K562 (cell line): Measurements from ENCODE around the gene SCT. TPM values are rescaled to one million over a fixed set of nuclear protein-coding genes. Genes with fewer than 3 reads are reported as not detected.

ENCODE experiments used
- BRCA1 ChIP-seq, 2 experiments: fragments of 450-650 bp in 1 of 2; sonication (generic) in 1 of 2; formaldehyde crosslinking in 1 of 2; IDR thresholded peaks; 2 replicates each; pipeline versions ENCODE4 v1.5.0 to v1.6.1; 2017 to 2020; ENCODE audit warnings: mild to moderate bottlenecking in 1 of 2, missing genetic modification reagents in 1 of 2
- CEBPB ChIP-seq: fragments of 450-650 bp; IDR thresholded peaks from 2 replicates; pipeline ENCODE4 v1.6.1; 2016; ENCODE audit warnings: missing genetic modification characterization, missing compliant biosample characterization
- DACH1 ChIP-seq: fragments of 450-650 bp; IDR thresholded peaks from 2 replicates; pipeline ENCODE4 v1.6.1; 2018; ENCODE audit not compliant: partially characterized antibody
- E2F3 ChIP-seq: fragments of 250-450 bp; sonication (Bioruptor Pico); IDR thresholded peaks from 2 replicates; pipeline ENCODE4 v1.4.0; 2020; ENCODE audit warnings: mild to moderate bottlenecking
- ILF3 ChIP-seq: fragments of 450-650 bp; IDR thresholded peaks from 2 replicates; pipeline ENCODE4 v1.6.1; 2018; ENCODE audit warnings: antibody characterized with exemption, mild to moderate bottlenecking, moderate library complexity, borderline replicate concordance
- MYC ChIP-seq, 2 experiments: fragments of 250-450 bp in 1 of 2; sonication (Bioruptor Pico) in 1 of 2; IDR thresholded peaks; 2 replicates each; pipeline versions ENCODE4 v1.5.1 to v1.6.1; 2012 to 2021; ENCODE audit warnings: low read depth in 2 of 2, borderline replicate concordance in 1 of 2, improper control_type of control experiment in 1 of 2, low read length in 1 of 2, mild to moderate bottlenecking in 1 of 2, moderate library complexity in 1 of 2
- NCOA1 ChIP-seq: fragments of 450-650 bp; IDR thresholded peaks from 2 replicates; pipeline ENCODE4 v1.6.1; 2016; ENCODE audit warnings: low read depth
- NCOA4 ChIP-seq: fragments of 450-650 bp; IDR thresholded peaks from 2 replicates; pipeline ENCODE4 v1.6.1; 2018; ENCODE audit warnings: mild to moderate bottlenecking; ENCODE audit not compliant: partially characterized antibody
- RBM34 ChIP-seq: fragments of 200-400 bp; formaldehyde crosslinking; IDR thresholded peaks from 2 replicates; pipeline ENCODE4 v1.6.1; 2018; ENCODE audit warnings: low read length, borderline replicate concordance; ENCODE audit not compliant: insufficient read depth
- RFX7 ChIP-seq: fragments of 250-450 bp; sonication (Bioruptor Pico); IDR thresholded peaks from 2 replicates; pipeline ENCODE4 v1.5.1; 2021; ENCODE audit warnings: mild to moderate bottlenecking
- ZNF282 ChIP-seq: sonication (generic); formaldehyde crosslinking; IDR thresholded peaks from 2 replicates; pipeline ENCODE4 v1.8.1; 2023; ENCODE audit warnings: missing genetic modification reagents
- ZNF561 ChIP-seq: fragments of 450-650 bp; formaldehyde crosslinking; conservative IDR thresholded peaks from 2 replicates; pipeline ENCODE4 v1.4.0; 2020; ENCODE audit warnings: mild to moderate bottlenecking, moderate library complexity
- ZNF764 ChIP-seq: fragments of 250-450 bp; sonication (Bioruptor Pico); IDR thresholded peaks from 2 replicates; pipeline ENCODE4 v1.4.0; 2020; ENCODE audit warnings: low read depth, mild to moderate bottlenecking, moderate library complexity
- polyA plus RNA-seq, 8 experiments: library from polyadenylated mRNA; depleted of rRNA in 4 of 8; stranded (reverse) in 5 of 8; unstranded in 3 of 8; fragments of >200 nt; fragmentation: Nextera tagmentation in 2 of 8; fragmentation: Illumina TruSeq in 1 of 8; extraction: Ambion mirVana in 2 of 8; extraction: Trizol in 1 of 8; gene quantifications; 2 replicates each; pipeline versions ENCODE4 v1.2.1 to v1.2.3, GENCODE V29; 2011 to 2014; ENCODE audit warnings: inconsistent platforms in 1 of 8, missing spikeins in 1 of 8
- total RNA-seq, 7 experiments: library from RNA; depleted of rRNA in 6 of 7; stranded (reverse); fragments of >200 nt in 6 of 7; fragmentation: Illumina TruSeq in 2 of 7; extraction: Trizol in 2 of 7; gene quantifications; 2 replicates each; pipeline versions ENCODE4 v1.2.1 to v1.2.3, GENCODE V29; 2011 to 2021; ENCODE audit warnings: low replicate concordance in 1 of 7
- TF ChIP-seq, protein P1 (sequence below), 2 experiments: fragments of 450-650 bp in 1 of 2; IDR thresholded peaks; 2 replicates each; pipeline ENCODE4 v1.6.1; 2011 to 2017; ENCODE audit warnings: low read depth in 2 of 2, antibody characterized with exemption in 1 of 2, borderline replicate concordance in 1 of 2, low read length in 1 of 2, mild to moderate bottlenecking in 1 of 2, mixed read lengths in 1 of 2; ENCODE audit not compliant: control insufficient read depth in 1 of 2
- TF ChIP-seq, protein P2 (sequence below), 2 experiments: IDR thresholded peaks; 2 replicates each; pipeline ENCODE4 v1.6.1; 2012; ENCODE audit warnings: improper control_type of control experiment in 2 of 2, low read depth in 2 of 2, low read length in 2 of 2, borderline replicate concordance in 1 of 2
- TF ChIP-seq, protein P3 (sequence below): fragments of 450-650 bp; IDR thresholded peaks from 2 replicates; pipeline ENCODE4 v1.6.1; 2016; ENCODE audit warnings: mild to moderate bottlenecking
- TF ChIP-seq, protein P4 (sequence below): fragments of 250-450 bp; sonication (Bioruptor Pico); IDR thresholded peaks from 2 replicates; pipeline ENCODE4 v1.8.0; 2022; ENCODE audit warnings: inconsistent platforms, mild to moderate bottlenecking, moderate library complexity, borderline replicate concordance

Gene SCT
- total and polyA plus RNA-seq, 9 of the 15 experiments (the other 6 are each of a cell fraction or from before 2014, with no cell fraction given): not detected

DNA sequence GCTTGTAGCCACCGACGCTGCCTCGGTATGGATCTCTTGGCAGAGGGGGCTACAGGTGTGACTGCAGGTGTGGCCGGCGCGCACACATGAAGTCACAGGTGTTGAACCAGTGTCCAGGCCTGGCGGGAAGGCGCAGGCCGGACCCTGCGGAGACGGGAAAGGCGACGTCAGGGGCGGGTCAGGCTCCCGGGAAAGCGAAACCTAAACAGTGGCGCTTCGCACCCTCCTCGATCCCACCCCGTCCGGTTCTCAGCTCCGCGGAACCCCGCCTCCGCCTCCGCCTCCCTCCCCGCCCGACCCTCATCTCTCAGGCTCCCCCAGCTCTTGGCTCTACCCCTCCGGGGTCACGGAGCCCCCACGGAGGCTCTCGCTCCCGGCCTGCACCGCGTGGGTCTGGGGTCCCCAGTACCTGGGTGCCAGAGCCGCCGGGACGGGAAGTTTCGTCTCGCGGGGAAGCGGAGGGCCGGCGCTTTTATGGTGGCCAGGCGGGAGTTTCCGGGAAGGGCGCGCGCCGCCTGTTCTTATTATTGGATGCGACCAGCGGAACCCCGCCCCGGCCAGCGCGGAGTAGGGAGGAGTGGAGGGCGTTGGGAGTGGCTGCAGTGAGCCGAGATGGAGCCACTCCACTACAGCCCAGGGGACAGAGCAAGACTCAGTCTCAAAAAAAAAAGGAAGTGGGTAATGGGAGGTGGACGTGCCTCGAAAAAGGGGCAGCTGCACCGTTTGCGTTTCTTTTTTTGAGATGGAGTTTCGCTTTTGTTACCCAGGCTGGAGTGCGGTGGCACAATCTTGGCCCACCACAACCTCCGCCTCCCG, 11.3 kb downstream of the SCT start, which contains the start of gene IRF7 (continued):
- no peak; the same call in 1 of the 2 replicates for TF ChIP-seq MYC (IDR thresholded peaks at IDR 0.05; ENCODE audit: low read depth, low read length)
- TF ChIP-seq MYC (CRISPR knock-in tag; IDR thresholded peaks at IDR 0.05; ENCODE audit: borderline replicate concordance, low read depth): no peak
- TF ChIP-seq ZNF282: no peak
- TF ChIP-seq RBM34: no peak
- TF ChIP-seq ZNF764 (CRISPR knock-in tag): no peak
- TF ChIP-seq RFX7 (CRISPR knock-in tag): no peak
- TF ChIP-seq, protein P1, sequence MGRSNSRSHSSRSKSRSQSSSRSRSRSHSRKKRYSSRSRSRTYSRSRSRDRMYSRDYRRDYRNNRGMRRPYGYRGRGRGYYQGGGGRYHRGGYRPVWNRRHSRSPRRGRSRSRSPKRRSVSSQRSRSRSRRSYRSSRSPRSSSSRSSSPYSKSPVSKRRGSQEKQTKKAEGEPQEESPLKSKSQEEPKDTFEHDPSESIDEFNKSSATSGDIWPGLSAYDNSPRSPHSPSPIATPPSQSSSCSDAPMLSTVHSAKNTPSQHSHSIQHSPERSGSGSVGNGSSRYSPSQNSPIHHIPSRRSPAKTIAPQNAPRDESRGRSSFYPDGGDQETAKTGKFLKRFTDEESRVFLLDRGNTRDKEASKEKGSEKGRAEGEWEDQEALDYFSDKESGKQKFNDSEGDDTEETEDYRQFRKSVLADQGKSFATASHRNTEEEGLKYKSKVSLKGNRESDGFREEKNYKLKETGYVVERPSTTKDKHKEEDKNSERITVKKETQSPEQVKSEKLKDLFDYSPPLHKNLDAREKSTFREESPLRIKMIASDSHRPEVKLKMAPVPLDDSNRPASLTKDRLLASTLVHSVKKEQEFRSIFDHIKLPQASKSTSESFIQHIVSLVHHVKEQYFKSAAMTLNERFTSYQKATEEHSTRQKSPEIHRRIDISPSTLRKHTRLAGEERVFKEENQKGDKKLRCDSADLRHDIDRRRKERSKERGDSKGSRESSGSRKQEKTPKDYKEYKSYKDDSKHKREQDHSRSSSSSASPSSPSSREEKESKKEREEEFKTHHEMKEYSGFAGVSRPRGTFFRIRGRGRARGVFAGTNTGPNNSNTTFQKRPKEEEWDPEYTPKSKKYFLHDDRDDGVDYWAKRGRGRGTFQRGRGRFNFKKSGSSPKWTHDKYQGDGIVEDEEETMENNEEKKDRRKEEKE (IDR thresholded peaks at IDR 0.05; ENCODE audit: borderline replicate concordance in 1 of 2, control insufficient read depth in 1 of 2, low read depth in 2 of 2, low read length in 1 of 2): no peak
- no peak for TF ChIP-seq ILF3
- TF ChIP-seq, protein P2, sequence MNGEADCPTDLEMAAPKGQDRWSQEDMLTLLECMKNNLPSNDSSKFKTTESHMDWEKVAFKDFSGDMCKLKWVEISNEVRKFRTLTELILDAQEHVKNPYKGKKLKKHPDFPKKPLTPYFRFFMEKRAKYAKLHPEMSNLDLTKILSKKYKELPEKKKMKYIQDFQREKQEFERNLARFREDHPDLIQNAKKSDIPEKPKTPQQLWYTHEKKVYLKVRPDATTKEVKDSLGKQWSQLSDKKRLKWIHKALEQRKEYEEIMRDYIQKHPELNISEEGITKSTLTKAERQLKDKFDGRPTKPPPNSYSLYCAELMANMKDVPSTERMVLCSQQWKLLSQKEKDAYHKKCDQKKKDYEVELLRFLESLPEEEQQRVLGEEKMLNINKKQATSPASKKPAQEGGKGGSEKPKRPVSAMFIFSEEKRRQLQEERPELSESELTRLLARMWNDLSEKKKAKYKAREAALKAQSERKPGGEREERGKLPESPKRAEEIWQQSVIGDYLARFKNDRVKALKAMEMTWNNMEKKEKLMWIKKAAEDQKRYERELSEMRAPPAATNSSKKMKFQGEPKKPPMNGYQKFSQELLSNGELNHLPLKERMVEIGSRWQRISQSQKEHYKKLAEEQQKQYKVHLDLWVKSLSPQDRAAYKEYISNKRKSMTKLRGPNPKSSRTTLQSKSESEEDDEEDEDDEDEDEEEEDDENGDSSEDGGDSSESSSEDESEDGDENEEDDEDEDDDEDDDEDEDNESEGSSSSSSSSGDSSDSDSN (IDR thresholded peaks at IDR 0.05; ENCODE audit: borderline replicate concordance in 1 of 2, low read depth in 2 of 2, low read length in 2 of 2): no peak
- no peak for TF ChIP-seq ZNF561 (CRISPR knock-in tag)
- no peak for TF ChIP-seq CEBPB (tag)
- TF ChIP-seq, protein P3, sequence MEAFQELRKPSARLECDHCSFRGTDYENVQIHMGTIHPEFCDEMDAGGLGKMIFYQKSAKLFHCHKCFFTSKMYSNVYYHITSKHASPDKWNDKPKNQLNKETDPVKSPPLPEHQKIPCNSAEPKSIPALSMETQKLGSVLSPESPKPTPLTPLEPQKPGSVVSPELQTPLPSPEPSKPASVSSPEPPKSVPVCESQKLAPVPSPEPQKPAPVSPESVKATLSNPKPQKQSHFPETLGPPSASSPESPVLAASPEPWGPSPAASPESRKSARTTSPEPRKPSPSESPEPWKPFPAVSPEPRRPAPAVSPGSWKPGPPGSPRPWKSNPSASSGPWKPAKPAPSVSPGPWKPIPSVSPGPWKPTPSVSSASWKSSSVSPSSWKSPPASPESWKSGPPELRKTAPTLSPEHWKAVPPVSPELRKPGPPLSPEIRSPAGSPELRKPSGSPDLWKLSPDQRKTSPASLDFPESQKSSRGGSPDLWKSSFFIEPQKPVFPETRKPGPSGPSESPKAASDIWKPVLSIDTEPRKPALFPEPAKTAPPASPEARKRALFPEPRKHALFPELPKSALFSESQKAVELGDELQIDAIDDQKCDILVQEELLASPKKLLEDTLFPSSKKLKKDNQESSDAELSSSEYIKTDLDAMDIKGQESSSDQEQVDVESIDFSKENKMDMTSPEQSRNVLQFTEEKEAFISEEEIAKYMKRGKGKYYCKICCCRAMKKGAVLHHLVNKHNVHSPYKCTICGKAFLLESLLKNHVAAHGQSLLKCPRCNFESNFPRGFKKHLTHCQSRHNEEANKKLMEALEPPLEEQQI: no peak
- no peak for TF ChIP-seq BRCA1 (IDR thresholded peaks at IDR 0.05)
- no peak for TF ChIP-seq BRCA1 (CRISPR knock-in tag; IDR thresholded peaks at IDR 0.05)
- TF ChIP-seq DACH1: no peak
- TF ChIP-seq E2F3 (CRISPR knock-in tag): no peak
- no peak for TF ChIP-seq NCOA1
- TF ChIP-seq, protein P4, sequence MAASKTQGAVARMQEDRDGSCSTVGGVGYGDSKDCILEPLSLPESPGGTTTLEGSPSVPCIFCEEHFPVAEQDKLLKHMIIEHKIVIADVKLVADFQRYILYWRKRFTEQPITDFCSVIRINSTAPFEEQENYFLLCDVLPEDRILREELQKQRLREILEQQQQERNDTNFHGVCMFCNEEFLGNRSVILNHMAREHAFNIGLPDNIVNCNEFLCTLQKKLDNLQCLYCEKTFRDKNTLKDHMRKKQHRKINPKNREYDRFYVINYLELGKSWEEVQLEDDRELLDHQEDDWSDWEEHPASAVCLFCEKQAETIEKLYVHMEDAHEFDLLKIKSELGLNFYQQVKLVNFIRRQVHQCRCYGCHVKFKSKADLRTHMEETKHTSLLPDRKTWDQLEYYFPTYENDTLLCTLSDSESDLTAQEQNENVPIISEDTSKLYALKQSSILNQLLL (CRISPR knock-in tag): no peak
- TF ChIP-seq NCOA4: no peak
